Measurements from ENCODE around the gene NF1. TPM values are rescaled to one million over a fixed set of nuclear protein-coding genes. Genes with fewer than 3 reads are reported as not detected.

The NF1 gene
- total RNA-seq, 4 donors from 2014 or later = 40.9 to 158 (median 113) TPM

DNA sequence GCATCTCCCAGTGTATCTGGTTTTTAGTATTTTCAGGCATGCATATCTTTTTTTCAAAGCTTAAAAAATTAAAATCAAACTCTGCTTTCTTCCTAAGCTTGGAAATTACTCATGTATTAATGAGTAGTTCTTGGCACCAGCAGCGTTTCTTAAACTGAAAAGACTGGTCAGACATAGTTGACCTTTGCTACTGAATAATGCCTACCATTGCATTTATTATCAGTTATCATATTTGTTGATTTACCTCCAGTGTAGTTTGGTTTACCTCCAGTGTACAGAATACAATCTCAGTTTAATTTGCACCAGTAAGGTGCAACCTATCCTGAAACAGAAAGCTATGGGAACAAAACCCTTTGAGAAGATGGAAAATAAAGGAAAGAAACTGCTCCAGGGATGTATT lies 261.2 kb downstream of the NF1 start:
- H3K36me3 ChIP-seq = no peaks in the 10 kb centered on the region
- TF ChIP-seq POLR2A (IDR thresholded peaks at IDR 0.05) = no peak
- TF ChIP-seq, protein P1, sequence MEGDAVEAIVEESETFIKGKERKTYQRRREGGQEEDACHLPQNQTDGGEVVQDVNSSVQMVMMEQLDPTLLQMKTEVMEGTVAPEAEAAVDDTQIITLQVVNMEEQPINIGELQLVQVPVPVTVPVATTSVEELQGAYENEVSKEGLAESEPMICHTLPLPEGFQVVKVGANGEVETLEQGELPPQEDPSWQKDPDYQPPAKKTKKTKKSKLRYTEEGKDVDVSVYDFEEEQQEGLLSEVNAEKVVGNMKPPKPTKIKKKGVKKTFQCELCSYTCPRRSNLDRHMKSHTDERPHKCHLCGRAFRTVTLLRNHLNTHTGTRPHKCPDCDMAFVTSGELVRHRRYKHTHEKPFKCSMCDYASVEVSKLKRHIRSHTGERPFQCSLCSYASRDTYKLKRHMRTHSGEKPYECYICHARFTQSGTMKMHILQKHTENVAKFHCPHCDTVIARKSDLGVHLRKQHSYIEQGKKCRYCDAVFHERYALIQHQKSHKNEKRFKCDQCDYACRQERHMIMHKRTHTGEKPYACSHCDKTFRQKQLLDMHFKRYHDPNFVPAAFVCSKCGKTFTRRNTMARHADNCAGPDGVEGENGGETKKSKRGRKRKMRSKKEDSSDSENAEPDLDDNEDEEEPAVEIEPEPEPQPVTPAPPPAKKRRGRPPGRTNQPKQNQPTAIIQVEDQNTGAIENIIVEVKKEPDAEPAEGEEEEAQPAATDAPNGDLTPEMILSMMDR (IDR thresholded peaks at IDR 0.05) = no peak
- intact Hi-C loops (cut with DNase I; ENCODE audit: low total_unique reads) = no loop called here
- no peak for DNase-seq
- no peaks in the 10 kb centered on the region for H3K4me1 ChIP-seq
- H3K27me3 ChIP-seq = no peaks in the 10 kb centered on the region
- H3K9me3 ChIP-seq = no peaks in the 10 kb centered on the region
- no peak overlapping the region for H3K27ac ChIP-seq
- H3K4me3 ChIP-seq = no peak overlapping the region

DNA sequence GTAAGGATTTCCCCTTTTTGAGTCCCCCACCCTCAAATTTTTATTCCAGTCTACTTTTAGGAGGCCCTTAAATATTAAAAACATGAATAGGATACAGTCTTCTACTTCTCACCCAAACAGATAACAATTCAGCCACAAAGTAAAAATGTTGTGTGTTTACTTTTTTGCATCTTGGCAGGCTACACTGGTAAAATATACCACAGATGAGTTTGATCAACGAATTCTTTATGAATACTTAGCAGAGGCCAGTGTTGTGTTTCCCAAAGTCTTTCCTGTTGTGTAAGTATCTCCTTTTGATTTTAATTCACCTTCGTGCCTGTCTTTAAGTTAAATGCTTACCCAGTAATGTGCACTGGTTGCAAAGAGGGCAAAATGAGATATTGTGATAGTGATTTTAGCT lies 262.3 kb downstream of the NF1 start:
- H3K27ac ChIP-seq = no peak overlapping the region
- DNase-seq = no peak
- intact Hi-C loops (cut with DNase I; ENCODE audit: low total_unique reads) = no loop called here
- no peak for TF ChIP-seq POLR2A (IDR thresholded peaks at IDR 0.05)
- TF ChIP-seq, protein P1 (IDR thresholded peaks at IDR 0.05) = no peak
- no peaks in the 10 kb centered on the region for H3K27me3 ChIP-seq
- H3K9me3 ChIP-seq = no peaks in the 10 kb centered on the region
- no peak overlapping the region for H3K4me3 ChIP-seq
- H3K4me1 ChIP-seq = no peaks in the 10 kb centered on the region
- H3K36me3 ChIP-seq = no peaks in the 10 kb centered on the region

DNA sequence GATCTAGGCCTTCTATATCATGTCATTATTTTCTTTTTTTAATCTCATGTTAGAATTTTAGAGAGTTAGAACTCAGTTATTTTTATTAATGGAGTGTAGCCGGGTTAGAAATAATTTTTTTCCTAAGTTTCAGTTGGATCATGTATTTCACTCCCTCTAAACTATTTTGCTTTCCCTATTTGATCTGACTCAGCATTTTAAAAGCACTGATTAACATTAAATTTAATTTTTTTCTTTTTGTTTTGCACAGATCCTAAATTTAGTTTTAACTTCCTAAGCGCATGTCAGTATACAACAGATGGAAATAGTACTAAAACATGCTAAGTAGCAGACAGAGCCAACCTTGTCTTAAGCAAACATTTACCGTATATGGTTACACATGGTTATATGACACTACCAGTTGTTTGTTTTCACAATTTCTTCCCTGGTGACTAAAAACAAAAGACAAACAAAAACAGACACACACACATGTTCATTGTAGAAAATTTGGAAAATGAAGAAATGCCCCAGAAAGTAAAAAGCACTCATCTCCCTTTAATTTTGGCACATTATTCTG lies 263.1 kb downstream of the NF1 start:
- H3K4me3 ChIP-seq = no peak overlapping the region
- intact Hi-C loops (cut with DNase I; ENCODE audit: low total_unique reads) = no loop called here
- H3K4me1 ChIP-seq = no peaks in the 10 kb centered on the region
- H3K27me3 ChIP-seq = no peaks in the 10 kb centered on the region
- no peak overlapping the region for H3K27ac ChIP-seq
- DNase-seq = no peak
- no peaks in the 10 kb centered on the region for H3K36me3 ChIP-seq
- TF ChIP-seq, protein P1 (IDR thresholded peaks at IDR 0.05) = no peak
- TF ChIP-seq POLR2A (IDR thresholded peaks at IDR 0.05) = no peak
- H3K9me3 ChIP-seq = no peaks in the 10 kb centered on the region

DNA sequence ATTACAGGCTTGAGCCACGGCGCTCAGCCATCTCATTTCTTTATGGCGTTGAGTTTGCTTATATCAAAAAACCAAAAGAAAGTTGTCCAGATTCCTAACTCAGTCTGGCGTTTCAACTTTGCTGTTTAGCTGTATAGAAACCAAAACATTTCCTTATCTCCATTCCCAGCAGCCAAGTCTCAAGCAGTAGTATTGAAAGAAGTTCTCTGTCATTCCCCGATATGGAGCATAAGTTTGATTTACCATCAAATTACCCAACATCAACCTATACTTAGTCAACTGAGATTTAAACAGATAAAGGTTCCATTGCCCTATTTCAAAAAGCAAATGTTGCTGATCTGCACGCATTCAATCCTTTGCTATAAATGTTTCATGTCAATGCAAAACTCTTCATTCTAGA lies 269.2 kb downstream of the NF1 start:
- H3K9me3 ChIP-seq = no peaks in the 10 kb centered on the region
- H3K4me1 ChIP-seq = no peaks in the 10 kb centered on the region
- no peaks in the 10 kb centered on the region for H3K27me3 ChIP-seq
- no peaks in the 10 kb centered on the region for H3K36me3 ChIP-seq
- H3K4me3 ChIP-seq = no peak overlapping the region
- H3K27ac ChIP-seq = no peak overlapping the region
- DNase-seq = no peak
- intact Hi-C loops (cut with DNase I; ENCODE audit: low total_unique reads) = no loop called here
- no peak for TF ChIP-seq POLR2A (IDR thresholded peaks at IDR 0.05)
- TF ChIP-seq, protein P1 (IDR thresholded peaks at IDR 0.05) = no peak

DNA sequence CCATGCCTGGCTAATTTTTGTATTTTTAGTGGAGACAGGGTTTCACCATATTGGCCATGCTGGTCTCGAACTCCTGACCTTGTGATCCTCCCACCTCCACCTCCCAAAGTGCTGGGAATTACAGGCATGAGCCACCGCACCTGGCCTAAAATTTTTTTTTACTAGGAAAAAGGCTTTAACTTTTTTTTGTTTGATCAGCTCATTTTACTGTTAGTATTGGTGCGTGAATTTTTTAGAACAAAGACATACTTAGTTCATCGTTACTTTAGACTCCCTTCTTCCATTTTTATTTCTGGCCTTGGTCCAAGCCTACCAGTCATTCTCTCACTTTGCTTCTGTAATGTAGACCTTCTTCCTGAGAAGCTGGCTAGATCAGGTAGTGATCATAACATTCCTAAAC lies 271.3 kb downstream of the NF1 start:
- no peaks in the 10 kb centered on the region for H3K27me3 ChIP-seq
- no peak overlapping the region for H3K27ac ChIP-seq
- intact Hi-C loops (cut with DNase I; ENCODE audit: low total_unique reads) = no loop called here
- no peaks in the 10 kb centered on the region for H3K9me3 ChIP-seq
- DNase-seq = no peak
- TF ChIP-seq POLR2A (IDR thresholded peaks at IDR 0.05) = no peak
- TF ChIP-seq, protein P1 (IDR thresholded peaks at IDR 0.05) = no peak
- H3K4me1 ChIP-seq = no peaks in the 10 kb centered on the region
- no peaks in the 10 kb centered on the region for H3K36me3 ChIP-seq
- no peak overlapping the region for H3K4me3 ChIP-seq
